GM12878 (cell line): ENCODE data around the gene SUPT7L. TPM values are rescaled to one million over a fixed set of nuclear protein-coding genes. Genes with fewer than 3 reads are reported as not detected.

Experiments
- ATAC-seq: fragments of 200-7000 bp; cut with Tn5 transposase; 3 replicates; pipeline ENCODE4 v1.9.1; 2020; ENCODE audit warnings: mild to moderate bottlenecking, moderate library complexity
- BruUV-seq: library from RNA; stranded (reverse); fragments of 400-500 nt; replicated peaks from 2 replicates; lab custom pipeline; 2021; lab: Mats Ljungman, UMichigan
- CTCF ChIA-PET: fragments of 300-600 bp; sonication (Branson Sonifier 250); formaldehyde crosslinking; extraction: SDS; loops from one replicate; lab custom pipeline; 2021; ENCODE audit warnings: inconsistent platforms; lab: Yijun Ruan, JAX
- POLR2A ChIA-PET: fragments of 350-600 bp; formaldehyde crosslinking; extraction: SDS; loops from one replicate; lab custom pipeline; 2021; ENCODE audit warnings: inconsistent platforms; lab: Charles Lee
- RAD21 ChIA-PET: fragments of 300-600 bp; sonication (Branson Sonifier 250); formaldehyde crosslinking; loops from one replicate; lab custom pipeline; 2023; ENCODE audit warnings: antibody characterized with exemption; ENCODE audit not compliant: unreplicated experiment; lab: Charles Lee
- SMC1A ChIA-PET: fragments of 300-600 bp; sonication (Branson Sonifier 250); formaldehyde crosslinking; loops from one replicate; lab custom pipeline; 2023; ENCODE audit not compliant: unreplicated experiment, uncharacterized antibody; lab: Charles Lee
- DNase-seq: peaks from one replicate; pipeline ENCODE4 v3.0.0-alpha.2; 2011; ENCODE audit warnings: low read depth, low spot score
- FAIRE-seq: peaks from 3 replicates; lab custom pipeline; 2011; peaks lifted over from hg19 to GRCh38; lab: Jason Lieb, UNC
- H2AFZ ChIP-seq: 2 replicates; pipeline ENCODE4 v1.6.0; 2011; ENCODE audit warnings: low read depth, low read length, control low read depth; ENCODE audit not compliant: control insufficient read depth
- H3K27ac ChIP-seq: 2 replicates; pipeline ENCODE4 v1.5.1; 2011; ENCODE audit warnings: control low read depth; ENCODE audit not compliant: control insufficient read depth, insufficient read depth
- H3K27me3 ChIP-seq, 2 experiments: replicated peaks in 1 of 2; 2 replicates each; pipeline versions ENCODE4 v1.6.0 to v1.6.1; 2011; ENCODE audit warnings: low read length in 1 of 2; ENCODE audit not compliant: control insufficient read depth in 2 of 2, insufficient read depth in 2 of 2
- H3K36me3 ChIP-seq, 2 experiments: 2 replicates each; pipeline ENCODE4 v1.5.1; 2011; ENCODE audit warnings: low read length in 1 of 2; ENCODE audit not compliant: control insufficient read depth in 2 of 2, insufficient read depth in 2 of 2
- H3K4me1 ChIP-seq: 2 replicates; pipeline ENCODE4 v1.6.1; 2011; ENCODE audit warnings: mild to moderate bottlenecking, low read length, moderate library complexity, mixed read lengths; ENCODE audit not compliant: control insufficient read depth, insufficient read depth
- H3K4me2 ChIP-seq: 2 replicates; pipeline ENCODE4 v1.6.0; 2011; ENCODE audit warnings: control low read depth; ENCODE audit not compliant: control insufficient read depth, insufficient read depth
- H3K4me3 ChIP-seq: fragments of 200-600 bp; sonication (generic); 2 replicates; pipeline ENCODE4 v1.5.1; 2016
- H3K79me2 ChIP-seq: 2 replicates; pipeline ENCODE4 v1.6.0; 2011; ENCODE audit warnings: low read length; ENCODE audit not compliant: control insufficient read depth, insufficient read depth
- H3K9ac ChIP-seq: 2 replicates; pipeline ENCODE4 v1.8.0; 2011; ENCODE audit warnings: low read length, control low read depth, mixed read lengths; ENCODE audit not compliant: control insufficient read depth, insufficient read depth
- H3K9me3 ChIP-seq: replicated peaks from 3 replicates; pipeline ENCODE4 v1.5.1; 2011; ENCODE audit warnings: mild to moderate bottlenecking, low read length; ENCODE audit not compliant: control insufficient read depth, insufficient read depth
- H4K20me1 ChIP-seq: 2 replicates; pipeline ENCODE4 v1.6.0; 2011; ENCODE audit not compliant: control insufficient read depth, insufficient read depth
- ESRRA ChIP-seq: IDR thresholded peaks from 2 replicates; pipeline ENCODE4 v1.6.1; 2012; ENCODE audit warnings: mild to moderate bottlenecking, low read length, improper control_type of control experiment
- KLF5 ChIP-seq: fragments of 450-650 bp; IDR thresholded peaks from 2 replicates; pipeline ENCODE4 v1.6.1; 2014; ENCODE audit warnings: mild to moderate bottlenecking; ENCODE audit not compliant: partially characterized antibody
- MTA2 ChIP-seq: fragments of 450-650 bp; IDR thresholded peaks from 2 replicates; pipeline ENCODE4 v1.6.1; 2016; ENCODE audit warnings: low read depth, mild to moderate bottlenecking, moderate library complexity
- MTA3 ChIP-seq: IDR thresholded peaks from 2 replicates; pipeline ENCODE4 v1.6.1; 2012; ENCODE audit warnings: low read length, inconsistent platforms, borderline replicate concordance
- NBN ChIP-seq: fragments of 450-650 bp; IDR thresholded peaks from 2 replicates; pipeline ENCODE4 v1.6.1; 2016
- RB1 ChIP-seq: fragments of 450-650 bp; formaldehyde crosslinking; IDR thresholded peaks from 2 replicates; pipeline ENCODE4 v1.6.1; 2017; ENCODE audit warnings: mild to moderate bottlenecking, borderline replicate concordance
- RFX5 ChIP-seq: IDR thresholded peaks from 2 replicates; pipeline ENCODE4 v1.6.1; 2011; ENCODE audit warnings: low read depth, low read length, improper control_type of control experiment
- RUNX3 ChIP-seq: IDR thresholded peaks from 2 replicates; pipeline ENCODE4 v1.6.1; 2012; ENCODE audit warnings: low read length, inconsistent platforms
- SMARCA5 ChIP-seq: fragments of 450-650 bp; IDR thresholded peaks from 2 replicates; pipeline ENCODE4 v1.6.1; 2017; ENCODE audit warnings: mild to moderate bottlenecking
- YY1 ChIP-seq: IDR thresholded peaks from 2 replicates; pipeline ENCODE4 v1.6.1; 2011; ENCODE audit warnings: low read depth, mild to moderate bottlenecking, low read length
- WGBS: methylation state at CpG from one replicate; pipeline ENCODE4 v1.1.6; 2016; ENCODE audit warnings: low lambda C conversion rate; ENCODE audit not compliant: insufficient replicate concordance, insufficient coverage; ENCODE audit errors: missing lambda C conversion rate; 5-methylcytosine and 5-hydroxymethylcytosine counted together
- in situ Hi-C: fragments of 300-500 bp; cut with MboI; formaldehyde crosslinking; loops from 9 replicates; pipeline ENCODE4 v1.14.3; 2018; ENCODE audit warnings: mixed read lengths
- intact Hi-C: fragments of 100-400 bp; cut with micrococcal nuclease; formaldehyde crosslinking; loops from one replicate; pipeline ENCODE4 v1.14.2; 2022; ENCODE audit not compliant: unreplicated experiment
- polyA plus RNA-seq, 11 experiments: library from polyadenylated mRNA; depleted of rRNA in 4 of 11; unstranded in 6 of 11; stranded (reverse) in 5 of 11; fragments of >200 nt; fragmentation: Nextera tagmentation in 4 of 11; fragmentation: Illumina TruSeq in 1 of 11; extraction: Ambion mirVana in 4 of 11; extraction: Trizol in 1 of 11; gene quantifications; 1 replicate in 1 of 11; 2 replicates in 10 of 11; pipeline versions ENCODE4 v1.2.1 to v1.2.3, GENCODE V29; 2011 to 2016; ENCODE audit warnings: inconsistent platforms in 2 of 11, missing spikeins in 2 of 11, low read depth in 1 of 11
- total RNA-seq, 4 experiments: library from RNA; depleted of rRNA in 3 of 4; stranded (reverse); fragments of >200 nt in 3 of 4; fragmentation: Illumina TruSeq in 1 of 4; extraction: Trizol in 1 of 4; gene quantifications; 2 replicates each; pipeline versions ENCODE4 v1.2.1 to v1.2.3, GENCODE V29; 2013 to 2021
- TF ChIP-seq, protein P1 (sequence below): IDR thresholded peaks from 2 replicates; pipeline ENCODE4 v1.6.1; 2012; ENCODE audit warnings: improper control_type of control experiment, low read depth, low read length; ENCODE audit not compliant: insufficient replicate concordance
- TF ChIP-seq, protein P2 (sequence below): IDR thresholded peaks from 2 replicates; pipeline ENCODE4 v1.6.1; 2012; ENCODE audit warnings: low read depth, low read length, improper control_type of control experiment
- TF ChIP-seq, protein P3 (sequence below): fragments of 450-650 bp; conservative IDR thresholded peaks from 2 replicates; pipeline ENCODE4 v1.6.1; 2017; ENCODE audit warnings: mild to moderate bottlenecking, moderate library complexity
- TF ChIP-seq, protein P4 (sequence below): fragments of 450-650 bp; IDR thresholded peaks from 2 replicates; pipeline ENCODE4 v1.6.1; 2014; ENCODE audit warnings: mild to moderate bottlenecking

SUPT7L gene
- total and polyA plus RNA-seq, 10 of the 15 experiments (the other 5 are each of a cell fraction or from before 2014, with no cell fraction given), result 10.2 to 43.7 (median 21.3) TPM

DNA sequence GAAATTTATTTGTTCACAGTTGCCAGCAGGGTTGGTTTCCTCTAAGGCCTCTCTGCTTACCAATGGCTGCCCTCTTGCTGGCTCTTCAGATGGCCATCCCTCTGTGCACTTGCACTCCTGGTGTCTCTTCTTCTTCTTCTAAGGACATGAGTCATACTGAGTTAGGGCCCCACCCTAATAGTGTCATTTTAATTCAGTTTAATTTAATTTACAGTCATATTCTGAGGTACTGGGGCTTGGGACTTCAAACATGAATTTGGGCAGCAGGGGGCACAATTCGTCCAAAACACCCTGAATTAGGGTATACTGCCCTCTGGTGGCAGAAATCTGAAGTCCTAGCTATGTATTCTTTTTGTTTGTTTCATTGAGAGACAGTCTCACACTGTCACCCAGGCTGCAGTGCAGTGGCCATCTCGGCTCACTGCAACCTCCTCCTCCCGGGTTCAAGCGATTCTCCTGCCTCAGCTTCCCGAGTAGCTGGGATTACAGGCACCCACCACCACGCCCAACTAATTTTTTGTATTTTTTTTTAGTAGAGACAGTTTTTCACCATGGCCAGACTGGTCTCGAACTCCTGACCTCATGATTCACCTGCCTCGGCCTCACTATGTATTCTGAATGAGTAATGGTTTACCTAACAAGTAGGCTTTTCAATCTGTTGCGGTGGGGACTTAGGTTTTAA, 20.1 kb upstream of the SUPT7L start:
- peak; percentile 92 for FAIRE-seq
- Histone ChIP-seq H3K9ac (no peak overlapping the region), H3K27me3 (no peaks in the 10 kb centered on the region), H3K4me3 (no peak overlapping the region), H3K79me2 (no peaks in the 10 kb centered on the region), H3K36me3 (peaks cover 3 to 18% of the 10 kb centered on the region in 2 experiments), H3K9me3 (no peaks in the 10 kb centered on the region), H3K27ac (no peak overlapping the region), H4K20me1 (no peaks in the 10 kb centered on the region), H3K4me1 (no peaks in the 10 kb centered on the region), H3K4me2 (no peak overlapping the region), H2AFZ (no peak overlapping the region)
- ChIA-PET POLR2A (interaction anchor here (0.5 kb wide), 1 partner anchor 24 kb away, joined by 3 read pairs; no protein-coding TSS in a partner anchor), CTCF (interaction anchor here (0.5 to 5.0 kb wide), 69 partner anchors 9 to 1266 kb away, joined by 3 to 79 read pairs (median 4); partner anchors contain the start of genes BABAM2, CCDC121, FOSL2 and GPN1), SMC1A (interaction anchor here (0.6 to 2.2 kb wide), 14 partner anchors 8 to 381 kb away, joined by 3 to 8 read pairs (median 4); no protein-coding TSS in a partner anchor), RAD21 (interaction anchor here (0.6 to 2.7 kb wide), 8 partner anchors 22 to 769 kb away, joined by 3 to 9 read pairs (median 3); partner anchors contain the start of genes CCDC121, GPN1, NRBP1 and PPM1G)
- in situ Hi-C loops, result no loop called here
- no TSS peak for BruUV-seq
- intact Hi-C loops, result loop anchor here (10.0 kb wide), 1 partner anchor 279 kb away; the partner anchor contains the start of gene PPM1G
- WGBS, result 33% methylated on average over 9 of the region's 9 CpGs
- peak; percentile 56 for DNase-seq
- peak; percentile 99 for ATAC-seq
- TF ChIP-seq SMARCA5 (peak; percentile 97), ESRRA (no peak), RB1 (peak; percentile 72; the same call in 1 of the 2 replicates), NBN (0 out of 2 replicates have a peak, but pooled peaks have one; percentile 39), MTA3 (no peak), KLF5 (no peak), MTA2 (no peak), RUNX3 (peak; percentile 18; the same call in 1 of the 2 replicates), YY1 (peak; percentile 72), RFX5 (no peak)
- TF ChIP-seq, protein P1, sequence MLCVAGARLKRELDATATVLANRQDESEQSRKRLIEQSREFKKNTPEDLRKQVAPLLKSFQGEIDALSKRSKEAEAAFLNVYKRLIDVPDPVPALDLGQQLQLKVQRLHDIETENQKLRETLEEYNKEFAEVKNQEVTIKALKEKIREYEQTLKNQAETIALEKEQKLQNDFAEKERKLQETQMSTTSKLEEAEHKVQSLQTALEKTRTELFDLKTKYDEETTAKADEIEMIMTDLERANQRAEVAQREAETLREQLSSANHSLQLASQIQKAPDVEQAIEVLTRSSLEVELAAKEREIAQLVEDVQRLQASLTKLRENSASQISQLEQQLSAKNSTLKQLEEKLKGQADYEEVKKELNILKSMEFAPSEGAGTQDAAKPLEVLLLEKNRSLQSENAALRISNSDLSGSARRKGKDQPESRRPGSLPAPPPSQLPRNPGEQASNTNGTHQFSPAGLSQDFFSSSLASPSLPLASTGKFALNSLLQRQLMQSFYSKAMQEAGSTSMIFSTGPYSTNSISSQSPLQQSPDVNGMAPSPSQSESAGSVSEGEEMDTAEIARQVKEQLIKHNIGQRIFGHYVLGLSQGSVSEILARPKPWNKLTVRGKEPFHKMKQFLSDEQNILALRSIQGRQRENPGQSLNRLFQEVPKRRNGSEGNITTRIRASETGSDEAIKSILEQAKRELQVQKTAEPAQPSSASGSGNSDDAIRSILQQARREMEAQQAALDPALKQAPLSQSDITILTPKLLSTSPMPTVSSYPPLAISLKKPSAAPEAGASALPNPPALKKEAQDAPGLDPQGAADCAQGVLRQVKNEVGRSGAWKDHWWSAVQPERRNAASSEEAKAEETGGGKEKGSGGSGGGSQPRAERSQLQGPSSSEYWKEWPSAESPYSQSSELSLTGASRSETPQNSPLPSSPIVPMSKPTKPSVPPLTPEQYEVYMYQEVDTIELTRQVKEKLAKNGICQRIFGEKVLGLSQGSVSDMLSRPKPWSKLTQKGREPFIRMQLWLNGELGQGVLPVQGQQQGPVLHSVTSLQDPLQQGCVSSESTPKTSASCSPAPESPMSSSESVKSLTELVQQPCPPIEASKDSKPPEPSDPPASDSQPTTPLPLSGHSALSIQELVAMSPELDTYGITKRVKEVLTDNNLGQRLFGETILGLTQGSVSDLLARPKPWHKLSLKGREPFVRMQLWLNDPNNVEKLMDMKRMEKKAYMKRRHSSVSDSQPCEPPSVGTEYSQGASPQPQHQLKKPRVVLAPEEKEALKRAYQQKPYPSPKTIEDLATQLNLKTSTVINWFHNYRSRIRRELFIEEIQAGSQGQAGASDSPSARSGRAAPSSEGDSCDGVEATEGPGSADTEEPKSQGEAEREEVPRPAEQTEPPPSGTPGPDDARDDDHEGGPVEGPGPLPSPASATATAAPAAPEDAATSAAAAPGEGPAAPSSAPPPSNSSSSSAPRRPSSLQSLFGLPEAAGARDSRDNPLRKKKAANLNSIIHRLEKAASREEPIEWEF, result no peak
- TF ChIP-seq, protein P2, sequence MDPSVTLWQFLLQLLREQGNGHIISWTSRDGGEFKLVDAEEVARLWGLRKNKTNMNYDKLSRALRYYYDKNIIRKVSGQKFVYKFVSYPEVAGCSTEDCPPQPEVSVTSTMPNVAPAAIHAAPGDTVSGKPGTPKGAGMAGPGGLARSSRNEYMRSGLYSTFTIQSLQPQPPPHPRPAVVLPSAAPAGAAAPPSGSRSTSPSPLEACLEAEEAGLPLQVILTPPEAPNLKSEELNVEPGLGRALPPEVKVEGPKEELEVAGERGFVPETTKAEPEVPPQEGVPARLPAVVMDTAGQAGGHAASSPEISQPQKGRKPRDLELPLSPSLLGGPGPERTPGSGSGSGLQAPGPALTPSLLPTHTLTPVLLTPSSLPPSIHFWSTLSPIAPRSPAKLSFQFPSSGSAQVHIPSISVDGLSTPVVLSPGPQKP, result no peak
- TF ChIP-seq, protein P3, sequence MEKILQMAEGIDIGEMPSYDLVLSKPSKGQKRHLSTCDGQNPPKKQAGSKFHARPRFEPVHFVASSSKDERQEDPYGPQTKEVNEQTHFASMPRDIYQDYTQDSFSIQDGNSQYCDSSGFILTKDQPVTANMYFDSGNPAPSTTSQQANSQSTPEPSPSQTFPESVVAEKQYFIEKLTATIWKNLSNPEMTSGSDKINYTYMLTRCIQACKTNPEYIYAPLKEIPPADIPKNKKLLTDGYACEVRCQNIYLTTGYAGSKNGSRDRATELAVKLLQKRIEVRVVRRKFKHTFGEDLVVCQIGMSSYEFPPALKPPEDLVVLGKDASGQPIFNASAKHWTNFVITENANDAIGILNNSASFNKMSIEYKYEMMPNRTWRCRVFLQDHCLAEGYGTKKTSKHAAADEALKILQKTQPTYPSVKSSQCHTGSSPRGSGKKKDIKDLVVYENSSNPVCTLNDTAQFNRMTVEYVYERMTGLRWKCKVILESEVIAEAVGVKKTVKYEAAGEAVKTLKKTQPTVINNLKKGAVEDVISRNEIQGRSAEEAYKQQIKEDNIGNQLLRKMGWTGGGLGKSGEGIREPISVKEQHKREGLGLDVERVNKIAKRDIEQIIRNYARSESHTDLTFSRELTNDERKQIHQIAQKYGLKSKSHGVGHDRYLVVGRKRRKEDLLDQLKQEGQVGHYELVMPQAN, result no peak
- TF ChIP-seq, protein P4, sequence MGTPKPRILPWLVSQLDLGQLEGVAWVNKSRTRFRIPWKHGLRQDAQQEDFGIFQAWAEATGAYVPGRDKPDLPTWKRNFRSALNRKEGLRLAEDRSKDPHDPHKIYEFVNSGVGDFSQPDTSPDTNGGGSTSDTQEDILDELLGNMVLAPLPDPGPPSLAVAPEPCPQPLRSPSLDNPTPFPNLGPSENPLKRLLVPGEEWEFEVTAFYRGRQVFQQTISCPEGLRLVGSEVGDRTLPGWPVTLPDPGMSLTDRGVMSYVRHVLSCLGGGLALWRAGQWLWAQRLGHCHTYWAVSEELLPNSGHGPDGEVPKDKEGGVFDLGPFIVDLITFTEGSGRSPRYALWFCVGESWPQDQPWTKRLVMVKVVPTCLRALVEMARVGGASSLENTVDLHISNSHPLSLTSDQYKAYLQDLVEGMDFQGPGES, result peak; percentile 44; the same call in 1 of the 2 replicates
